HepG2 (cell line): ENCODE results near the gene PEAK1. TPM values are rescaled to one million over a fixed set of nuclear protein-coding genes. Genes with fewer than 3 reads are reported as not detected.

Source experiments
- ATAC-seq: fragments of 200-7000 bp; cut with Tn5 transposase; 3 replicates; pipeline ENCODE4 v1.9.1; 2020; ENCODE audit warnings: mild to moderate bottlenecking, moderate library complexity
- BruUV-seq: library from RNA; stranded (reverse); fragments of 400-500 nt; replicated peaks from 2 replicates; lab custom pipeline; 2021; lab: Mats Ljungman, UMichigan
- CTCF ChIA-PET: fragments of 300-600 bp; formaldehyde crosslinking; extraction: SDS; loops from one replicate; lab custom pipeline; 2021; ENCODE audit warnings: low total read pairs, inconsistent platforms, low intra/inter-chr PET ratio; lab: Yijun Ruan, JAX
- POLR2A ChIA-PET: fragments of 350-600 bp; sonication (Branson Sonifier 250); formaldehyde crosslinking; loops from one replicate; lab custom pipeline; 2020; ENCODE audit warnings: antibody characterized with exemption, inconsistent platforms; lab: Yijun Ruan, JAX
- DNase-seq: peaks from one replicate; pipeline ENCODE4 v3.0.0-alpha.2; 2015; ENCODE audit warnings: low spot score
- FAIRE-seq: peaks from 3 replicates; lab custom pipeline; 2011; peaks lifted over from hg19 to GRCh38; lab: Jason Lieb, UNC
- H2AFZ ChIP-seq: one replicate; pipeline ENCODE4 v1.6.1; 2011; ENCODE audit warnings: low read length, inconsistent platforms
- H3K27ac ChIP-seq: fragments of 300-600 bp; 3 replicates; pipeline ENCODE4 v1.8.0; 2011; ENCODE audit warnings: mixed run types, mild to moderate bottlenecking, mixed read lengths, low read length, inconsistent platforms; ENCODE audit not compliant: insufficient read depth; ENCODE audit errors: extremely low read length
- H3K27me3 ChIP-seq, 2 experiments: fragments of 200-600 bp in 1 of 2; 2 replicates in 1 of 2; 3 replicates in 1 of 2; pipeline versions ENCODE4 v1.6.0 to v1.8.0; 2011; ENCODE audit warnings: low read length in 2 of 2, mild to moderate bottlenecking in 2 of 2, moderate library complexity in 2 of 2, inconsistent platforms in 1 of 2; ENCODE audit not compliant: insufficient read depth in 2 of 2, control insufficient read depth in 1 of 2
- H3K36me3 ChIP-seq, 2 experiments: fragments of 200-600 bp in 1 of 2; replicated peaks in 1 of 2; 2 replicates in 1 of 2; 3 replicates in 1 of 2; pipeline versions ENCODE4 v1.5.1 to v1.8.0; 2011; ENCODE audit warnings: low read length in 2 of 2, inconsistent platforms in 1 of 2; ENCODE audit not compliant: insufficient read depth in 2 of 2, control insufficient read depth in 1 of 2
- H3K4me1 ChIP-seq: 2 replicates; pipeline ENCODE4 v1.5.1; 2012; ENCODE audit warnings: low read length, inconsistent platforms; ENCODE audit not compliant: insufficient read depth
- H3K4me2 ChIP-seq: 2 replicates; pipeline ENCODE4 v1.6.0; 2011; ENCODE audit warnings: low read depth, low read length, inconsistent platforms
- H3K4me3 ChIP-seq, 3 experiments: fragments of 200-600 bp in 1 of 3; sonication (generic), shearing (Covaris generic) in 1 of 3; replicated peaks in 1 of 3; 2 replicates each; pipeline ENCODE4 v1.5.1; 2011 to 2016; ENCODE audit warnings: low read length in 3 of 3, inconsistent platforms in 2 of 3, low read depth in 2 of 3, mild to moderate bottlenecking in 2 of 3, control low read depth in 1 of 3, mixed read lengths in 1 of 3; ENCODE audit not compliant: insufficient read depth in 1 of 3
- H3K79me2 ChIP-seq: one replicate; pipeline ENCODE4 v1.6.1; 2011; ENCODE audit warnings: low read length, inconsistent platforms; ENCODE audit not compliant: insufficient read depth
- H3K9ac ChIP-seq: 2 replicates; pipeline ENCODE4 v1.6.0; 2011; ENCODE audit warnings: mild to moderate bottlenecking, low read depth, low read length, inconsistent platforms; ENCODE audit not compliant: insufficient read depth
- H3K9me3 ChIP-seq: 2 replicates; pipeline ENCODE4 v1.5.1; 2012; ENCODE audit warnings: mild to moderate bottlenecking, low read length
- H4K20me1 ChIP-seq: 2 replicates; pipeline ENCODE4 v1.6.0; 2011; ENCODE audit warnings: inconsistent platforms, mild to moderate bottlenecking, low read length, moderate library complexity; ENCODE audit not compliant: insufficient read depth
- ASH2L ChIP-seq: fragments of 300-600, 200-600 bp; sonication (generic); IDR thresholded peaks from 2 replicates; pipeline ENCODE4 v1.7.0; 2017; ENCODE audit warnings: low read depth, mild to moderate bottlenecking, moderate library complexity, mixed read lengths, low read length; ENCODE audit not compliant: insufficient read length
- ELF4 ChIP-seq: sonication (generic); formaldehyde crosslinking; IDR thresholded peaks from 2 replicates; pipeline ENCODE4 v1.5.0; 2020; ENCODE audit warnings: missing genetic modification reagents, mild to moderate bottlenecking, moderate library complexity, borderline replicate concordance
- FOXA3 ChIP-seq: IDR thresholded peaks from 2 replicates; pipeline ENCODE4 v1.6.1; 2016; ENCODE audit warnings: missing genetic modification reagents, missing compliant biosample characterization
- TBP ChIP-seq: sonication (generic); formaldehyde crosslinking; IDR thresholded peaks from 2 replicates; pipeline ENCODE4 v1.5.0; 2020; ENCODE audit warnings: missing genetic modification reagents
- ZBTB10 ChIP-seq: sonication (generic); formaldehyde crosslinking; IDR thresholded peaks from 2 replicates; pipeline ENCODE4 v1.4.0; 2020; ENCODE audit warnings: missing genetic modification reagents, borderline replicate concordance
- ZNF343 ChIP-seq: sonication (generic); formaldehyde crosslinking; IDR thresholded peaks from 2 replicates; pipeline ENCODE4 v1.4.0; 2020; ENCODE audit warnings: mild to moderate bottlenecking, missing genetic modification reagents
- ZNF382 ChIP-seq: sonication (generic); formaldehyde crosslinking; IDR thresholded peaks from 2 replicates; pipeline ENCODE4 v1.5.0; 2020; ENCODE audit warnings: missing genetic modification reagents, mild to moderate bottlenecking, borderline replicate concordance
- ZNF574 ChIP-seq: sonication (generic); formaldehyde crosslinking; IDR thresholded peaks from 2 replicates; pipeline ENCODE4 v1.4.0; 2020; ENCODE audit warnings: missing genetic modification reagents
- ZNF776 ChIP-seq: sonication (generic); formaldehyde crosslinking; IDR thresholded peaks from 2 replicates; pipeline ENCODE4 v1.4.0; 2020; ENCODE audit warnings: mild to moderate bottlenecking, missing genetic modification reagents
- ZSCAN25 ChIP-seq: sonication (generic); formaldehyde crosslinking; IDR thresholded peaks from 2 replicates; pipeline ENCODE4 v1.8.0; 2022; ENCODE audit warnings: mild to moderate bottlenecking, missing genetic modification reagents
- WGBS: methylation state at CpG from one replicate; pipeline ENCODE4 v1.1.6; 2017; ENCODE audit warnings: low lambda C conversion rate; 5-methylcytosine and 5-hydroxymethylcytosine counted together
- in situ Hi-C: cut with HindIII; loops from 2 replicates; pipeline ENCODE4 v1.10.0; 2017; ENCODE audit warnings: low pct_unique_long_range_greater_than_20kb; ENCODE audit not compliant: extremely low pct_ligation_motif_present
- intact Hi-C: fragments of 100-400 bp; cut with micrococcal nuclease; formaldehyde crosslinking; loops from one replicate; pipeline ENCODE4 v1.10.0; 2022; ENCODE audit not compliant: unreplicated experiment
- polyA plus RNA-seq, 8 experiments: library from polyadenylated mRNA; depleted of rRNA in 3 of 8; stranded (reverse) in 7 of 8; unstranded in 1 of 8; fragments of >200 nt; fragmentation: Illumina TruSeq in 4 of 8; extraction: Trizol in 4 of 8; gene quantifications; 2 replicates each; pipeline versions ENCODE4 v1.2.1 to v1.2.3, GENCODE V29; 2011 to 2016; ENCODE audit warnings: low read depth in 4 of 8, missing spikeins in 1 of 8, mixed read lengths in 1 of 8; ENCODE audit not compliant: insufficient read depth in 1 of 8
- total RNA-seq, 5 experiments: library from RNA; depleted of rRNA; stranded (reverse); fragments of >200 nt; fragmentation: Illumina TruSeq; extraction: Trizol; gene quantifications; 2 replicates each; pipeline ENCODE4 v1.2.3, GENCODE V29; 2016; ENCODE audit warnings: low read depth in 1 of 5
- TF ChIP-seq, protein P1 (sequence below): IDR thresholded peaks from 2 replicates; pipeline ENCODE4 v1.4.0; 2020; ENCODE audit warnings: mild to moderate bottlenecking, missing genetic modification reagents
- TF ChIP-seq, protein P2 (sequence below): sonication (generic); formaldehyde crosslinking; IDR thresholded peaks from 2 replicates; pipeline ENCODE4 v1.8.0; 2022; ENCODE audit warnings: low read depth, missing genetic modification reagents

Gene PEAK1
- total and polyA plus RNA-seq, 2 of the 13 experiments (the other 11 are each of a cell fraction or from before 2014, with no cell fraction given): 6.0 to 6.6 TPM

GRCh38 chr15:77340245-77340644 is 79.7 kb downstream of the PEAK1 start:
- no peaks in the 10 kb centered on the region for H3K36me3 ChIP-seq
- no peak overlapping the region for H2AFZ ChIP-seq
- 97% methylated on average over 3 of the region's 3 CpGs for WGBS
- CTCF ChIA-PET: no interaction called here
- TF ChIP-seq ZNF343 (CRISPR knock-in tag) (no peak), ZNF776 (CRISPR knock-in tag) (no peak), FOXA3 (no peak), ZSCAN25 (no peak), ZNF574 (CRISPR knock-in tag) (no peak), ASH2L (no peak), ZNF382 (CRISPR knock-in tag) (no peak), ZBTB10 (CRISPR knock-in tag) (no peak), ELF4 (CRISPR knock-in tag) (no peak), TBP (CRISPR knock-in tag) (no peak)
- TF ChIP-seq, protein P1, sequence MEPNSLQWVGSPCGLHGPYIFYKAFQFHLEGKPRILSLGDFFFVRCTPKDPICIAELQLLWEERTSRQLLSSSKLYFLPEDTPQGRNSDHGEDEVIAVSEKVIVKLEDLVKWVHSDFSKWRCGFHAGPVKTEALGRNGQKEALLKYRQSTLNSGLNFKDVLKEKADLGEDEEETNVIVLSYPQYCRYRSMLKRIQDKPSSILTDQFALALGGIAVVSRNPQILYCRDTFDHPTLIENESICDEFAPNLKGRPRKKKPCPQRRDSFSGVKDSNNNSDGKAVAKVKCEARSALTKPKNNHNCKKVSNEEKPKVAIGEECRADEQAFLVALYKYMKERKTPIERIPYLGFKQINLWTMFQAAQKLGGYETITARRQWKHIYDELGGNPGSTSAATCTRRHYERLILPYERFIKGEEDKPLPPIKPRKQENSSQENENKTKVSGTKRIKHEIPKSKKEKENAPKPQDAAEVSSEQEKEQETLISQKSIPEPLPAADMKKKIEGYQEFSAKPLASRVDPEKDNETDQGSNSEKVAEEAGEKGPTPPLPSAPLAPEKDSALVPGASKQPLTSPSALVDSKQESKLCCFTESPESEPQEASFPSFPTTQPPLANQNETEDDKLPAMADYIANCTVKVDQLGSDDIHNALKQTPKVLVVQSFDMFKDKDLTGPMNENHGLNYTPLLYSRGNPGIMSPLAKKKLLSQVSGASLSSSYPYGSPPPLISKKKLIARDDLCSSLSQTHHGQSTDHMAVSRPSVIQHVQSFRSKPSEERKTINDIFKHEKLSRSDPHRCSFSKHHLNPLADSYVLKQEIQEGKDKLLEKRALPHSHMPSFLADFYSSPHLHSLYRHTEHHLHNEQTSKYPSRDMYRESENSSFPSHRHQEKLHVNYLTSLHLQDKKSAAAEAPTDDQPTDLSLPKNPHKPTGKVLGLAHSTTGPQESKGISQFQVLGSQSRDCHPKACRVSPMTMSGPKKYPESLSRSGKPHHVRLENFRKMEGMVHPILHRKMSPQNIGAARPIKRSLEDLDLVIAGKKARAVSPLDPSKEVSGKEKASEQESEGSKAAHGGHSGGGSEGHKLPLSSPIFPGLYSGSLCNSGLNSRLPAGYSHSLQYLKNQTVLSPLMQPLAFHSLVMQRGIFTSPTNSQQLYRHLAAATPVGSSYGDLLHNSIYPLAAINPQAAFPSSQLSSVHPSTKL (CRISPR knock-in tag): no peak
- TF ChIP-seq, protein P2, sequence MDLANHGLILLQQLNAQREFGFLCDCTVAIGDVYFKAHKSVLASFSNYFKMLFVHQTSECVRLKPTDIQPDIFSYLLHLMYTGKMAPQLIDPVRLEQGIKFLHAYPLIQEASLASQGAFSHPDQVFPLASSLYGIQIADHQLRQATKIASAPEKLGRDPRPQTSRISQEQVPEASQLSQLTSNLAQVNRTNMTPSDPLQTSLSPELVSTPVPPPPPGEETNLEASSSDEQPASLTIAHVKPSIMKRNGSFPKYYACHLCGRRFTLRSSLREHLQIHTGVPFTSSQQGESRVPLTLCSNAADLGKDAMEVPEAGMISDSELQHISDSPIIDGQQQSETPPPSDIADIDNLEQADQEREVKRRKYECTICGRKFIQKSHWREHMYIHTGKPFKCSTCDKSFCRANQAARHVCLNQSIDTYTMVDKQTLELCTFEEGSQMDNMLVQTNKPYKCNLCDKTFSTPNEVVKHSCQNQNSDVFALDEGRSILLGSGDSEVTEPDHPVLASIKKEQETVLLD (CRISPR knock-in tag): no peak
- no peak overlapping the region for H3K4me3 ChIP-seq
- no peak overlapping the region for H3K4me2 ChIP-seq
- no peaks in the 10 kb centered on the region for H3K4me1 ChIP-seq
- no peaks in the 10 kb centered on the region for H3K27me3 ChIP-seq
- no peak for DNase-seq
- intact Hi-C loops (loop anchor here (5.0 kb wide), 1 partner anchor 363 kb away; no protein-coding TSS in a partner anchor), in situ Hi-C loops (no loop called here)
- no peak for ATAC-seq
- H3K9me3 ChIP-seq: peaks cover 5% of the 10 kb centered on the region; the same call in 1 of the 2 replicates
- H3K27ac ChIP-seq: no peak overlapping the region
- H4K20me1 ChIP-seq: no peaks in the 10 kb centered on the region
- no TSS peak for BruUV-seq
- POLR2A ChIA-PET: no interaction called here
- H3K79me2 ChIP-seq: no peaks in the 10 kb centered on the region
- no peak for FAIRE-seq
- no peak overlapping the region for H3K9ac ChIP-seq
